ENCODE results near the gene ZNF428.
"Not testable (repeated sequence)": the region's sequence is repeated elsewhere in the genome, so short reads cannot be mapped to it uniquely, and the experiment has no call there.

ZNF428 gene

DNA sequence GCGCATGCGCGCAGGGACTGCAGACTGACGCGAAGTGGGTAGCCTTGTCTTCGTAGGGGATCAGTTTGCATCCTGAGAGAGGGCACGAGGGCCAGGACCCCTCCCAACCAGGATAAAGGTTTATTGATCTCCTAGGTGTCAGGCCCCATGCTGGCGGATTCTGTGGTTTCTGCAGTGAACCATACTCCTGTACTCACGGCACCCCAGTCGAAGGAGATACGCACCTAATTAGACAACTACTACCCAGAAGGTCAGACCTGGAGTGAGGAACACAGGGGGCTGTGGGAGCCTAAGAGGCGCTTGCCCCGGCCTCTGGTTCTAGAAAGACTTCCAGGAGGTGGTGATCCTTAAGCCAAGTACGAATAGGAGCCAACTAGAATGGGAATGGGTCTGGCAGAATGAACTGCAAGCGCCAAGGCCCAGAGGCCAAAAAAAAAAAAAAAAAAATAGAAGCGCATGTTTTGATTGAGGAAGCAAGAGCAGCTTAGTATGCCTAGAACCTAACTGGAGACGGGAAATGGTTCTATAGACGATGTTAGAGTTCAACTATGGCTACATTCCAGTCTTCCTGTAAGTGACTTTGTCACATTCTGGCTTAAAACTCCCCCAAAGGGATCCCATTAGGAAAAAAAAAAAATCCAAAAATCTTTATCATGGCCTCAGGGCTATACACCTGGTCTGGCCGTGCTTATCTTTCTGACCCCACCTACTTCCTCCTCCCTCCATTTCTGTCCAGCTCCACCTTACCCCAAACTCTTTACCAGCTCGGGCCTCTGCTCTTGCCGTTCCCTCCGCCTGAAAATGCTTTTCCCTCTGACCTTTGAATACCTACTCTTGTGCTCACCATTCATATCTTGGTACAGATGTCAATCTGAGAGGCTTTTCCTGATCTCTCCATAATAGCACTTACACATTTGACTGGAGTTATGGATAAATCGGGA is 902 bp upstream of the ZNF428 start:
- in situ Hi-C loops (cut with MboI; ENCODE audit: low sequenced_read_pairs): no loop called here

DNA sequence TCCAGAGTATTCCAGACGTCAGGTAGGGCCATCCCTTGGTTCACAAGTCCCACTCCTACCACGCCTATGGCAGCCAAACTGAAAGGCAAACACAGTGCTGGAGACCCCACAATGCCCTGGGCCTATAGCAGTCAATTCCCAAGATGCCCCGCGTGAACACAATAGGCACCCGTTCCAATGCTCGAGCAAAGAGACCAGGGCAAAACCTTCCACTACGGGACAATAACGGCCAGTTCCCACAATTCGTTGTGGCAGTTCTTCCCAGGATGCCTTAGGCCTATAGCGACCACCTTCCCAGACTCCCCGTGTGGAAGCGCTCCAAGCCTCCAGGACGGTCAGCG is 538 bp downstream of the ZNF428 start:
- in situ Hi-C loops (cut with MboI; ENCODE audit: low sequenced_read_pairs): no loop called here

DNA sequence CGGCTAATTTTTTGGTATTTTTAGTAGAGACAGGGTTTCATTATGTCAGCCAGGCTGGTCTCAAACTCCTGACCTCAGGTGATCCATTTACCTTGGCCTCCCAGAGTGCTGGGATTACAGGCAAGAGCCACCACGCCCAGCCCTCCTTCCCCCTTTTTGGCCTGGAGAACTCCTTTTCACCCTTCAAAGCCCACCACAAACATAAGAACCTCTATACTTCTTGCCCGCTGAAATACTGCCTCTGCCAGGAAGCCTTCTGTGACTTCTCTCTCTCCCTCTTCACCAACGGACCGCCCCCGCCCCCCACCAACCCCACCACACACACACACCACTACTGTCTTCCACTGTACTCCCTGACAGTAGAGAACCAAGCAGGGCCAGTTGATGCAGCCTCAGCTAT is 2.5 kb downstream of the ZNF428 start:
- in situ Hi-C loops (cut with MboI; ENCODE audit: low sequenced_read_pairs): no loop called here

DNA sequence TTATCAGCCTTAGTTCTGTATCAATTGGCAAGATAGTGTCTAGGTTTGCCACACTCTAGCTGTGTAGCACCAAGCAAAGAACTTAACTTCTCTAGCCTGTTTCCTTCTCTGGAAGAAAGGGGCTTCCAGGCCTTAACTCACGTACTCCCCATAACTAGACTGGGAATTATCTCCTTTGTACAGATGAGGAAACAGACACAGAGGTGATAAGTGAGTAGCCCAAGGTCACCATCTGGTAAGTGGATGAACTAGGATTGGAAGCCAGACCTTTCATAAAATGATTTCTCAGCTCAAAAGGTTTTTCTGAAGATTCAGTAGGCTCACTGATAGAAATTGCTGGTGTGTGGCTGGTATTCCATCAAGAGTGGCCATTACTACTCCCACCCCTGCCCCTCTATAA is 3.1 kb downstream of the ZNF428 start:
- in situ Hi-C loops (cut with MboI; ENCODE audit: low sequenced_read_pairs): no loop called here

DNA sequence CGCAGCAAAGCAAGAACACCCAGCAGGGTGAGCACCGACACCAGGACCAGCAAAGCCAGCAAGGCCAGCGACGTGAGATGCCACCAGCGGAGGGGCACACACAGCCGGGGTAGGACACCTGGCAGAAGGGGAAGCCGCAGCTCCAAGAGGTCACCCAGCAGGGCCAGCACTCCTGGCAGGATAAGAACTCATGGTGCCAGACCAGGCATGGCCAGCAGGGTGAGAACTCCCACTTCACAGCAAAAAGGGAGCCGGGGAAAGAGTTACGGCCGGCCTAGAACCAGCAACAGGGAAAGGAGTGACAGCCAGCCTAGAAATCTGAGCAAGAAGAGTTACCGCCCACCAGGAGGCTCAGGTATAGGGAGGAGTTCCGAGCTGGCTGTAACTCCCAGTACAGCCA is 7.1 kb downstream of the ZNF428 start:
- in situ Hi-C loops (cut with MboI; ENCODE audit: low sequenced_read_pairs): no loop called here

DNA sequence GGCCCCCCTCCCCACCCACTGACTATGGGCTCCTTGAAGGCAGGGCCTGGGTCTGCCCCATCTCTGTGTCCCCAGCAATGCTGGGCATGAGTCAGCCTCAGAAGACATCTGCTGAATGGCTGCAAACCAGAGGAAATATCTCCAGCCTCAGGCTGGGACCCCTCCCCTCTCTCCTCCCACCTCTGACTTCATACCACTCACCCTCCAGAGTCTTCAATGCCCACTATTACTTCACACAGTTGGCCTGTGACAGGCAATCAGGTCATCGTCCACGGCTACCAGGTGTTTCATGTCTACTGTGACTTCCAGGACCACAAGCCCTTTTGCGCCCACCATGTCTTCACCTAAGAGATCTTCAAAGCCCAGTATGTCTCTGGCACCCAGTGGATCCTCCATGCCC is 7.6 kb downstream of the ZNF428 start, which contains the start of gene SRRM5:
SRRM5 (plus strand) TSS at position 301 of the 400 bp plus-strand sequence; CDS start at position 335, 34 bp downstream.
- in situ Hi-C loops (cut with MboI; ENCODE audit: low sequenced_read_pairs): no loop called here

DNA sequence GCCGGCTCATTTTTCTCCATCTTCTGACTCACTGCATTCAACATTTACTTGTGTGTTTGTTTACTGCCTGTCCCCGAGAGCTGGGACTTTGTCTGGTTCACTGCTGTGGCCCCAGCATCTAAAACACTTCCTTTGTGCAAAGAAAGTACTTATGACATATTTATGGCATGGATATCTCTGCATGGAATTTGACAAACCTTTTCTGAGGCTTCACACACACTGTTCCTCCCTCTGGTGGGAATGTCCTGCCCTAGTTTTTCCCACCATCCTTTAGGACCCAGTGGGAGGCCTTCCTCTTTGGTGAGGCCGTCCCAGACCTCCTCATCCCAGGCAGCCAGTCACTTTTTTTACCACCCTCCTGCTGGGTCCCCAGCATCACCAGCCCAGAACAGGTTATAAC is 8.9 kb downstream of the ZNF428 start:
- in situ Hi-C loops (cut with MboI; ENCODE audit: low sequenced_read_pairs): no loop called here

DNA sequence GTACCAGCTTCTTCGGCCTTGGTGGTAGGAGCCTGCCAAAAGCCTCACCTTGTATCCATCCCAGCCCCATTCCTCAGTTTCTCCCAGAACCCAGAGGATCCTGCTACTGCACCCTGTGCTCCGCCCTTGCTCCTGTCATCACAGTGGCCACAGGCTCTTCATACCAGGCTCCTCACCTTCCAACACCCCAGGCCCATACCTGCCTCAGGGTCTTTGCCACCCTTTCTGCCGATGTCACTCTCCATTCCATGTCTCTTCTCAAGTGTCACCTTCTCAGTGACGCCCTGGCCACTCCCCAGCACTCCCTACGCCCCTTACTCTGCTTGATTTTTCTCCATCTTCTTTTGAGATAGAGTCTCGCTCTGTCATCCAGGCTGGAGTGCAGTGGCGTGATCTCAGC is 9.6 kb downstream of the ZNF428 start:
- in situ Hi-C loops (cut with MboI; ENCODE audit: low sequenced_read_pairs): no loop called here

DNA sequence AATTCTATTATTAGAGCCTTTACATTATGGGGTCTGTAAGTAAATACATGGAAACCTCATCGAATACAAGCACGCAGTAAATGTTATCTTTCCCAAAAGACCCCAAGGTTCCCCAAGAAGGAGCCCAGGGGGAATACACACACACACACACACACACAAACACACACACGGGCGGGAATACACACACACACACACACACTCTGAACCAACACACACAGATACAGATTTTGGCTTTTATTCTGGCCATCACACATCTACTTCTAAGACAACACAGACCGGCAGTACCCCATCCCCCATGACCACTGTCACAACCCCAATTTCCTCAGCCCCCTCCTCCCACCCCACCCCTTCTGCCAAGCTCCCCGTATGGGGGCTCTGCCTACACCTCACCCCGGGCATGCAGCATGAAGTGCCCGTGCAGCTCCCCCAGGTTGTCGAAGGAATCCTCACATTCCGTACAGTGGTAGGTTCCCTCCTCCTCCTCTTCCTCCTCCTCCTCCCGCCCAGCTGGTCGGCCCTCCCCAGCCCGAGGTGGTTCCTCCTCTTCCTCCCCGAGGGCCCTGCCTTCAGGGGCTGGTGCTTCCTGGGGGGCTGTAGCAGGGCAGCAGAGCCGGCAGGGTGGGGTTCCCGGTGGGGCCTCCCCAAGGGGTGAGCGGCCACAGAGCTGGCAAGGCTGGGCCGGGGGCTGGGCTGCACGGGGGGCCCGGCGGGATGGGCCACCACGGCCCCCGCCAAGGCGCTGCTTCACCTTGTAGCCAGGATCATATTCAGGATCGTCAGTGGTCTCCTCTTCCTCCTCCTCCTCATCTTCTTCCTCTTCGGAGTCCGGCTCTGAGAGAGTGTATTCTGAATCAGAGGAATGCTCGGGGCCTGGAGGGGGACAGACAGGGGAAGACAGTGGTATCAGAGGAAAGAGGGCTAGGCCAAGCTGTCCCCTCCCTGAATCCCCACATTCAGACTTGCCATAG is 11.9 kb downstream of the ZNF428 start:
- in situ Hi-C loops (cut with MboI; ENCODE audit: low sequenced_read_pairs): no loop called here

DNA sequence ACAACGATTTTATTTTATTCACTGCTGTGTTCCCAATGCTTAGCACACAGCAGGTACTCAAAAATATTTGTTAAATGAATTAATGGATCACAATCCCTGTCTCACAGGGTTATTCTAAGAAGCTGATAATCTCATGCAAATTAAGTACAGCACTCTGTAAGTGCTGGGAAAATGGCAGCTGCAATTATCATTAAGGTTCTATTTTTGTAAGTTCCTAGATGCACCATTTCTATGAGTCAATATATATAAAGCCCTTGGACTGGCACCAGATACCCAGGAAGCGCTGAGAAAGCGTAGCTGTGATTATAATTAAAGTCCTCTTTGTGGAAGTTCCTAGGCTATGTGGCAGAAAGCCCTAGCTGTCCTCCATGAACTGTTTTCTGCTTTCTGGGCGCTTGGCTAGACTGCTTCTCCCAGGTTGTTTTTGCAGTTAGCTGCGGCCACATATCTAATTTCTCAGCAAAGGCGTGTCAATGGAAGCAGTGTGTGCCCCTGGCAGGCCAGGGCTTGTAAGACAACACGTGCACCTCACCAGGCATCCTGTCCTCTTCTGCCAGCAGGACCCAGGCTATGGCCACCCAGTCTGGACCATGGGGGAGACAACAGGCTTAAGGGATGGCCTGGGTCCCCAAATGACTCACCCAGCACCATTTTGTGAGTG is 12.7 kb downstream of the ZNF428 start:
- in situ Hi-C loops (cut with MboI; ENCODE audit: low sequenced_read_pairs): no loop called here

DNA sequence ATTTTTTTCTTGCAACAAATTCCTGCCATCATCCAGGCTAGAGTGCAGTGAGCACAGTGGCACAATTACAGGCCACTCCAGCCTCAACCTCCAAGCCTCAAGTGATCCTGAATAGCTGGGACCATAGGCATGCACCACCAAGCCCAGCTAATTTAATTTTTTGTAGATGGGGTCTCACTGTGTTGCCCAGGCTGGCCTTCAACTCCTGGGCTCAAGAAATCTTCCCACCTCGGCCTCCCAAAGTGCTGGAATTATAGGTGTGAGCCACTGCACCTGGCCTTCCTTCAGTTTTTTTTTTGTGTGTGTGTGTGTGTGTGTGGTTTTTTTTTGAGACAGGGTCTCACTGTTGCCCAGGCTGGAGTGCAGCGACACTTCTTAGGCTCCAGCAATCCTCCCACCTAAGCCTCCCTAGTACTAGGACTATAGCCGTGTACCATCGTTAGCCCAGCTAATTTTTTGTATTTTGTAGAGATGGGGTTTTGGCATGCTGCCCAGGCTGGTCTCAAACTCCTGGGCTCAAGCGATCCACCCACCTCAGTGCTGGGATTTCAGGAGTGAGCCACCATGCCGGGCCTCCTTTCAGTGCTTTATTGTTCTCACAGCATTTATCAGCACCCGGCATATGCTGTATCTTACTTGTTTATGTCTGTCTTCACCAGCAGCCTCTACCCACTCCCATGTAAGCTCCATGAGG is 13.4 kb downstream of the ZNF428 start:
- in situ Hi-C loops (cut with MboI; ENCODE audit: low sequenced_read_pairs): no loop called here

DNA sequence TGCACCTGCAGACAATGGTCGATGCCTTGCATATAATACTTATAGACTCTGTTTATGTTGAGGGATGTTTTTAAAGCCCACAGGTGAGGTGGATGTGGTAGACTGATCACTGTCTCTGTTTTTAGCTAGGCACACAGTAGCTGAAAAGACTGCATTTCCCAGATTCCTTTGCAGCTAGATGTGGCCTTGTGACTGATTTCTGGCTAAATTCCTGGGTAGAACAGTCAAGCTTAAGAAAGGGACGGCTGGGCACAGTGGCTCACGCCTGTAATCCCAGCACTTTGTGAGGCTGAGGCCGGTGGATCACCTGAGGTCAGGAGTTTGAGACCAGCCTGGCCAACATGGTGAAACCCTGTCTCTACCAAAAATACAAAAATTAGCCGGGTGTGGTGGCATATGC is 19.1 kb downstream of the ZNF428 start:
- in situ Hi-C loops (cut with MboI; ENCODE audit: low sequenced_read_pairs): not testable (repeated sequence)

DNA sequence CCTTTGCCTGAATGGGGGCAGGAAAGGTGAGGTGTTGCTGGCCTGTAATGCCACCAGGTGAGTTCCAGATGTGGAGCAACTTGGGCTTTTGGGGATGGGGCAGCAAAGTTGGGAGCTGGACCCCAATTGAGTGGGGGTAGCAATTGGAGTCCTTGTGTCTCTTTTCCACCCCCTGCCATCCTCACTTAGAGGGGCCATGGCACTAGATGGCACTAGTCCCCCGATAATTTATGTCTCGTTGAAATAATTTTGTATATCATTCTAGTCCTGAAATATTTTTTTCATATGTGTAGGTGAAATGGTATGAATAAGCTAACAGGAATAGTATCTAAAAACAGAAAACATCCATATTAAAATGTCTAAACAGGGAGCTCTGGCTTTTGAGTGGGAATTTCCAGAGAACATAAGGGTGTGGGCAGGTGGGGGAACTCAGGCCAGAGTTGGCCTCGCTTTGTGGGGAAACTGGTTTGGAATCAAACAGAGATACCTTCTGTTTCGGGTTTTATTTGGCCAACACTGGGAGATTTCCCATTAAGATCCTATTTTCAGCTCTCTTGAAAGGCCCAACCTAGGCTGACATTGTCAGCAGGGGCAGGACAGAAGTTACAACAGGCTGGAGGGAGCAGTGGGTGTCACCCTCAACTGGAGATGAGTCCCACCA is 19.7 kb downstream of the ZNF428 start:
- in situ Hi-C loops (cut with MboI; ENCODE audit: low sequenced_read_pairs): no loop called here

DNA sequence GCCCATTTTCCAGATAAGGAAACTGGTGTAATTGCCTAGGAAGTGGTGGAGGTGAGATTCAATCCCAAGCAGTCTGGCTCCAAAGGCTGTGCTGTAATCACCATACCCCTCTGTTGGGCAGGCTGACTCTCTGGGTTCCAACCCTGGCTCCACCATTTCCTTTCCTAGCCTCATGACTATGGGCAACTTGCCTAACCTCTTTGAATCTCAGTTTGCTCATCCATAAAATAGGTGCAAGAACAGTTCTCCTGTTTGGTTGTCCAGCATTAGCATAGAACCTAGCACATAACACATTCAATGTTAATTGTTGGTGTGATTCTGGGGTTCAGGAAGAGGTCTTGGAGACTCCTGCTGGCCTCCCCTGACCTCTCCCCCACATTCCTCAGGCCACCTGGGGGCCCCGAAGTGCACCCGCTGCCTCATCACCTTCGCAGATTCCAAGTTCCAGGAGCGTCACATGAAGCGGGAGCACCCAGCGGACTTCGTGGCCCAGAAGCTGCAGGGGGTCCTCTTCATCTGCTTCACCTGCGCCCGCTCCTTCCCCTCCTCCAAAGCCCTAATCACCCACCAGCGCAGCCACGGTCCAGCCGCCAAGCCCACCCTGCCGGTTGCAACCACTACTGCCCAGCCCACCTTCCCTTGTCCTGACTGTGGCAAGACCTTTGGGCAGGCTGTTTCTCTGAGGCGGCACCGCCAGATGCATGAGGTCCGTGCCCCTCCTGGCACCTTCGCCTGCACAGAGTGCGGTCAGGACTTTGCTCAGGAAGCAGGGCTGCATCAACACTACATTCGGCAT is 20.8 kb downstream of the ZNF428 start:
- in situ Hi-C loops (cut with MboI; ENCODE audit: low sequenced_read_pairs): no loop called here

DNA sequence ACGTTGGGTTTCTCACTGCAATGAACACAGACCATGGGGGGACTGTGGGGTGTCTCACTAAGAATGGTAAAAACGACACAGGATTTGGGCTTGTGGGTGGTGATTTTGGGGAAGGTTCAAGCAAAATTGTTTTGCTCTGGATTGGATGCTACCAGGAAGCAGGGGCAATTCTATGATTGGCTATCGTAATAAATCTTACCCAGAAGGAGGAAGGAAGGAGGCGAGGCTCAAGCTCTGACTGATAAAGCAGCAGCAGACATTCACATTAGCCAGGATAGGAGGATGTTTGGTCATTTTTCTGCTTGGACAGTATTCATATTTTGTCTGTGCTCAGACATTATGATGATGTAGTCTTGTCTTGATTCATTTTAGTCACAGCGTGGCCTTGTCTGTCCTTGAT is 21.6 kb downstream of the ZNF428 start:
- in situ Hi-C loops (cut with MboI; ENCODE audit: low sequenced_read_pairs): no loop called here

DNA sequence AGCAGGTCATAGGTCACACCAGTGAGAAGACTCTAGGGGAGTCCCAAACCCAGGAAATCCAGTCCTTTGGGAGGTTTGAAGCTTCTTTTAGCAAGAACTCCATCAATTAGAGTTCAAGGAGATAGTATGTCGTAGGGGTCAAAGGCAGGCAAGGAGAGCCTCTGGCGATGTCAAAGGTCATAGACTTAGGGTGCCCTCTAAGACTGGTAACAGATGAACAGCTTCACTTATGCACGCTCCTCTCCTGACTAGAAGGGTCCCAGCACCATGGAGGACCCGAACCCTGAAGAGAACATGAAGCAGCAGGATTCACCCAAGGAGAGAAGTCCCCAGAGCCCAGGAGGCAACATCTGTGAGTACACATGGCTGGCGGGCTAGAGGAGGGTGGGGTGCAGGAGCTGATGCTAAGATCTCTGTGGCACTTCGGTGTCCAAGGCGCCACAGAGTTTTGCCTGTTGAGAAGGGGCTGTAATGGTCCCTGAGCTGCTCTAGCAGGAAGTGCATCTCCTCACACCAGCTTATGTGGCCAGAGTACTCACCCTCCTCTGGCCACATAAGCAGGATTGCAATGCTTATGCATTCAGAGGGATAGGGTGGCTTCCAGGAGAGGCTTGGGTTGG is 22.5 kb downstream of the ZNF428 start:
- in situ Hi-C loops (cut with MboI; ENCODE audit: low sequenced_read_pairs): no loop called here

DNA sequence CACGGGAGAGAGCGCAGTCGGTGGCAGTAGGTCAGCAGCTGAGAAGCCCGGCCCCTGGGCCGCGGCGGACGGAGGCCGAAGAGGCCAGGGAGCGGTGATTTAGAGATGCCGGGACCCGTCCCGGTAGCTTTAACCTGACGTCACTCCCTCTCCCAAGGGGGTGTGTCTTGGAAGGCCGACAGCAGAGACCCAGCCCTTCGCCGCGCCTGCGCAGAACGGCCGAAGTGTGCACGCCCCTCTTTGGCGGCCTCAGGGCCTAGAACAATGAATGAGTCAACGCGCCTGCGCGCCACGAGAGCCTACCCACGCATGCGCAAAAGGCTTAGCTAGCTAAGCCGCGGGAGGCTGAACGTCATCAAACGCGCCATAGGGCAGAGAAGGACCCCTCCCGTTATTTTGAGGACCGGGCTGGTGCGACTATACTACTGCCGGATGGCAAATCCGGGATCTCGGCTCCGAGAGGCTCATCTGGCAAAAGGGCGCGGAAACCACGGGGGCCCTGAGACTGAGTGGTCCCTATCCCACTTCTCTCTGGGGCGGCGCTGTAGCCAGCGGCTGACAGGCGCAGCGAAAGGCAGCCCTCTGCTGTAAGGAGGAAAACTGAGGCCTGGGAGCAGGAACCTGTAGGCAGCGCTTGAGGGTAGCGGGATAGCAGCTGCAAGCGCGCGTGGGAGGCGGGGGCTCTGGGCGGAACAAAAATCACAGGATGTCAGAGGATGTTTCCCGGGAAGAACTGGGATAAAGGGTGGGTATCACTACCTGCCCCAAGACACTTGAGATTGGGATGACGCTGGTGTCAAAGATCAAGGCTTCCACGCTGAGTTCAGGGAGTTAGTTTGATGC is 23.2 kb downstream of the ZNF428 start, which contains the start of the genes IRGQ and ZNF576:
IRGQ (minus strand) TSS at position 136 of the 843 bp plus-strand sequence. CDS start 796 bp downstream, outside the sequence.
ZNF576 (plus strand) TSS at position 597 of the 843 bp plus-strand sequence. CDS start 514 bp downstream, outside the sequence.
- in situ Hi-C loops (cut with MboI; ENCODE audit: low sequenced_read_pairs): no loop called here

DNA sequence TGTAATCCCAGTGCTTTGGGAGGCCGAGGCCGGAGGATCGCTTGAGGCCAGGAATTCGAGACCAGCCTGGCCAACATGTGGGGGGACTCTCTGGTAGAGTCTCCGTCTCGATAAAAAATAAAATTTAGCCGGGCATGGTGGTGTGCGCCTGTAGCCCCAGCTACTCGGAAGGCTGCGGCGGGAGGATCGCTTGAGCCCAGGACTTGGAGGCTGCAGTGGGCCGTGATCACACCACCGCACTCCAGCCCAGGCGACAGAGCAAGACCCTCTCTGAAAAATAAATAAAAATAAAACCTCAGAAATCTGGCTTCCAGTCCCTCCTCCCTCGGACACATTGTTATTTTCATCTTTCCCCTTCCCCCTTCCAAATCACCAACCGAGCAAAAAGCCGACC is 23.8 kb downstream of the ZNF428 start:
- in situ Hi-C loops (cut with MboI; ENCODE audit: low sequenced_read_pairs): no loop called here

All from HL-60/S4 (cell line).